ENCODE data around the gene ADTRP. TPM values are rescaled to one million over a fixed set of nuclear protein-coding genes. Genes with fewer than 3 reads are reported as not detected.

The ADTRP gene
- total and polyA plus RNA-seq, 10 of the 15 experiments (the other 5 are each of a cell fraction or from before 2014, with no cell fraction given), result 0.10 to 2.6 (median 2.1) TPM

- peaks cover 9% of the 10 kb centered on the region for H3K4me1 ChIP-seq (ENCODE audit: control insufficient read depth, insufficient read depth, low read length)
- H3K4me2 ChIP-seq (ENCODE audit: control insufficient read depth, insufficient read depth), result no peak overlapping the region
- no peaks in the 10 kb centered on the region for H3K27me3 ChIP-seq (replicated peaks in 1 of 2; ENCODE audit: control insufficient read depth in 2 of 2, insufficient read depth in 2 of 2, low read length in 1 of 2)
- DNase-seq (ENCODE audit: low read depth, low spot score), result no peak
- H2AFZ ChIP-seq (ENCODE audit: control insufficient read depth, low read depth, low read length), result no peak overlapping the region
- CTCF ChIA-PET, result no interaction called here
- in situ Hi-C loops (cut with MboI), result no loop called here
- intact Hi-C loops (cut with micrococcal nuclease; ENCODE audit: unreplicated experiment), result no loop called here
- H3K36me3 ChIP-seq (ENCODE audit: control insufficient read depth in 2 of 2, insufficient read depth in 2 of 2, low read length in 1 of 2), result no peaks in the 10 kb centered on the region
- H3K79me2 ChIP-seq (ENCODE audit: control insufficient read depth, insufficient read depth, low read length), result no peaks in the 10 kb centered on the region
- no peaks in the 10 kb centered on the region for H4K20me1 ChIP-seq (ENCODE audit: control insufficient read depth, insufficient read depth)
- no TSS peak for BruUV-seq (replicated peaks)
- peaks cover 2% of the 10 kb centered on the region; the same call in 2 of the 3 replicates for H3K9me3 ChIP-seq (replicated peaks; ENCODE audit: control insufficient read depth, insufficient read depth, low read length)
- no peak for FAIRE-seq
- SMC1A ChIA-PET (ENCODE audit: uncharacterized antibody, unreplicated experiment), result interaction anchor here (1.6 kb wide), 1 partner anchor 68 kb away, joined by 5 read pairs; no protein-coding TSS in a partner anchor
- no peak overlapping the region for H3K27ac ChIP-seq (ENCODE audit: control insufficient read depth, insufficient read depth)
- ATAC-seq, result no peak
- no peak overlapping the region for H3K9ac ChIP-seq (ENCODE audit: control insufficient read depth, insufficient read depth, low read length)
- 80% methylated on average over 8 of the region's 8 CpGs for WGBS (ENCODE audit: insufficient coverage, insufficient replicate concordance, low lambda C conversion rate, missing lambda C conversion rate)
- RAD21 ChIA-PET (ENCODE audit: unreplicated experiment), result no interaction called here
- H3K4me3 ChIP-seq, result no peak overlapping the region
- POLR2A ChIA-PET, result interaction anchor here (1.3 kb wide), 1 partner anchor 8 kb away, joined by 4 read pairs; no protein-coding TSS in a partner anchor
- no peak for TF ChIP-seq CREB1 (IDR thresholded peaks at IDR 0.05; ENCODE audit: low read depth)
- TF ChIP-seq USF2 (IDR thresholded peaks at IDR 0.05; ENCODE audit: borderline replicate concordance, low read depth, low read length), result no peak
- no peak for TF ChIP-seq NR2F1 (conservative IDR thresholded peaks at IDR 0.05)
- TF ChIP-seq CEBPB (IDR thresholded peaks at IDR 0.05; ENCODE audit: borderline replicate concordance in 1 of 2, low read depth in 2 of 2, low read length in 2 of 2), result no peak
- no peak for TF ChIP-seq ATF2 (IDR thresholded peaks at IDR 0.05; ENCODE audit: low read length)
- TF ChIP-seq CTCF (IDR thresholded peaks at IDR 0.05 in 2 of 3, conservative IDR thresholded peaks at IDR 0.05 in 1 of 3; ENCODE audit: control insufficient read depth in 2 of 3, extremely low read depth in 1 of 3, insufficient read depth in 1 of 3, low read depth in 3 of 3, low read length in 3 of 3), result no peak
- no peak for TF ChIP-seq CUX1 (IDR thresholded peaks at IDR 0.05; ENCODE audit: insufficient replicate concordance, low read depth, low read length)
- no peak for TF ChIP-seq IRF3 (IDR thresholded peaks at IDR 0.05)
- TF ChIP-seq STAT1 (conservative IDR thresholded peaks at IDR 0.05), result no peak
- TF ChIP-seq TAF1 (IDR thresholded peaks at IDR 0.05; ENCODE audit: borderline replicate concordance, low read depth, low read length), result no peak
- TF ChIP-seq SREBF2 (IDR thresholded peaks at IDR 0.05; ENCODE audit: low read length), result no peak
- TF ChIP-seq SPI1 (IDR thresholded peaks at IDR 0.05; ENCODE audit: borderline replicate concordance, insufficient read depth, low read depth, low read length), result no peak
These were observed 12.9 kb upstream of the ADTRP start for GRCh38 chr6:11791354-11792107.
